GM18867 (cell line): ENCODE measurements around the gene DLEU7.

Experiments used
- ATAC-seq: cut with Tn5 transposase; IDR thresholded peaks from one replicate; pipeline ENCODE4 v1.9.1; 2021; ENCODE audit warnings: mild to moderate bottlenecking, moderate library complexity; ENCODE audit not compliant: unreplicated experiment

DLEU7 gene

GRCh38 chr13:50844084-50844875 is 788 bp upstream of the DLEU7 start:
- ATAC-seq, result no peak

- ATAC-seq, result no peak
These were observed 569 bp downstream of the DLEU7 start for GRCh38 chr13:50842990-50843256.

- ATAC-seq, result no peak
These were observed 1.1 kb downstream of the DLEU7 start for GRCh38 chr13:50842251-50842989.

- ATAC-seq, result no peak
These were observed 1.7 kb downstream of the DLEU7 start for GRCh38 chr13:50841786-50842185.

- no peak for ATAC-seq
These were observed 3.2 kb downstream of the DLEU7 start for GRCh38 chr13:50840284-50840683.

GRCh38 chr13:50839828-50840227 is 3.7 kb downstream of the DLEU7 start:
- no peak for ATAC-seq

- no peak for ATAC-seq
These were observed 4.8 kb downstream of the DLEU7 start for GRCh38 chr13:50838701-50839100.

- ATAC-seq, result no peak
These were observed 5.5 kb downstream of the DLEU7 start for GRCh38 chr13:50838031-50838430.

- ATAC-seq, result no peak
These were observed 12.0 kb downstream of the DLEU7 start for GRCh38 chr13:50831512-50831911.

- ATAC-seq, result no peak
These were observed 13.6 kb downstream of the DLEU7 start for GRCh38 chr13:50829896-50830295.

- no peak for ATAC-seq
These were observed 14.3 kb downstream of the DLEU7 start for GRCh38 chr13:50829226-50829625.

GRCh38 chr13:50826035-50826434 is 17.5 kb downstream of the DLEU7 start:
- ATAC-seq, result no peak

GRCh38 chr13:50812242-50812641 is 31.2 kb downstream of the DLEU7 start:
- ATAC-seq, result no peak

- peak; percentile 94 for ATAC-seq
These were observed 32.5 kb downstream of the DLEU7 start for GRCh38 chr13:50810998-50811397.

- no peak for ATAC-seq
These were observed 33.0 kb downstream of the DLEU7 start for GRCh38 chr13:50810468-50810867.

- no peak for ATAC-seq
These were observed 34.1 kb downstream of the DLEU7 start for GRCh38 chr13:50809133-50810090.

- no peak for ATAC-seq
These were observed 37.7 kb downstream of the DLEU7 start for GRCh38 chr13:50805805-50806204.

- peak; percentile 94 for ATAC-seq
These were observed 42.2 kb downstream of the DLEU7 start for GRCh38 chr13:50801087-50801931.

- no peak for ATAC-seq
These were observed 43.3 kb downstream of the DLEU7 start for GRCh38 chr13:50800091-50800739.

GRCh38 chr13:50798923-50799322 is 44.6 kb downstream of the DLEU7 start:
- no peak for ATAC-seq
